DND-41 (cell line): ENCODE results near the gene ATP8A2.

ENCODE experiments used
- CTCF ChIP-seq: IDR thresholded peaks from 2 replicates; pipeline ENCODE4 v1.5.1; 2012; ENCODE audit warnings: borderline replicate concordance, low read length, moderate library complexity, mild to moderate bottlenecking; ENCODE audit not compliant: poor library complexity, severe bottlenecking; ENCODE audit errors: extremely low read depth
- EZH2 ChIP-seq: IDR thresholded peaks from 3 replicates; pipeline ENCODE4 v1.6.1; 2012; ENCODE audit warnings: borderline replicate concordance, low read depth, mild to moderate bottlenecking, moderate library complexity, low read length, inconsistent platforms; ENCODE audit not compliant: severe bottlenecking

GRCh38 chr13:25347151-25347550 is 24.6 kb upstream of the ATP8A2 start:
- TF ChIP-seq CTCF (no peak), EZH2 (no peak)
